ENCODE data around the gene SLC43A2. TPM values are rescaled to one million over a fixed set of nuclear protein-coding genes. Genes with fewer than 3 reads are reported as not detected.
"Not testable (repeated sequence)": the region's sequence is repeated elsewhere in the genome, so short reads cannot be mapped to it uniquely, and the experiment has no call there.

Gene SLC43A2
- total RNA-seq, 2 donors from 2014 or later = 5.1 to 7.4 TPM

GRCh38 chr17:1584167-1584566 is 44.5 kb downstream of the SLC43A2 start:
- no peak for ATAC-seq
- no peaks in the 10 kb centered on the region for H3K27me3 Mint-ChIP-seq
- H3K9me3 ChIP-seq (ENCODE audit: control insufficient read depth, low read length, poor library complexity, severe bottlenecking) = no peaks in the 10 kb centered on the region
- no peak for DNase-seq
- no peak overlapping the region for H3K4me3 Mint-ChIP-seq
- peak overlapping the region; percentile 14 for H3K27ac Mint-ChIP-seq
- H3K4me1 Mint-ChIP-seq = no peaks in the 10 kb centered on the region
- H3K36me3 Mint-ChIP-seq (ENCODE audit: low read depth) = no peaks in the 10 kb centered on the region

- no peaks in the 10 kb centered on the region for H3K4me1 Mint-ChIP-seq
- H3K4me3 Mint-ChIP-seq = no peak overlapping the region
- no peak for DNase-seq
- no peaks in the 10 kb centered on the region for H3K36me3 Mint-ChIP-seq (ENCODE audit: low read depth)
- no peak for ATAC-seq
- H3K27me3 Mint-ChIP-seq = no peaks in the 10 kb centered on the region
- H3K27ac Mint-ChIP-seq = no peak overlapping the region
- H3K9me3 ChIP-seq (ENCODE audit: control insufficient read depth, low read length, poor library complexity, severe bottlenecking) = no peaks in the 10 kb centered on the region
Measured at GRCh38 chr17:1583556-1583955, 45.1 kb downstream of the SLC43A2 start.

- ATAC-seq (no peak), DNase-seq (no peak)
- Mint-ChIP-seq H3K27ac (no peak overlapping the region), H3K27me3 (no peaks in the 10 kb centered on the region), H3K36me3 (ENCODE audit: low read depth) (no peaks in the 10 kb centered on the region), H3K4me3 (no peak overlapping the region), H3K4me1 (no peaks in the 10 kb centered on the region)
- no peaks in the 10 kb centered on the region for H3K9me3 ChIP-seq (ENCODE audit: control insufficient read depth, low read length, poor library complexity, severe bottlenecking)
Measured at GRCh38 chr17:1582374-1582773, 46.3 kb downstream of the SLC43A2 start.

GRCh38 chr17:1580979-1581676 is 47.5 kb downstream of the SLC43A2 start:
- Mint-ChIP-seq H3K4me1 (no peaks in the 10 kb centered on the region), H3K27ac (no peak overlapping the region)
- no peak for ATAC-seq

GRCh38 chr17:1578029-1578428 is 50.6 kb downstream of the SLC43A2 start:
- peaks cover 3% of the 10 kb centered on the region for H3K4me1 Mint-ChIP-seq
- no peak overlapping the region for H3K4me3 Mint-ChIP-seq

More at GRCh38 chr17:1580979-1581676, 47.5 kb downstream of the SLC43A2 start:
- H3K9me3 ChIP-seq (ENCODE audit: control insufficient read depth, low read length, poor library complexity, severe bottlenecking) = no peaks in the 10 kb centered on the region
- Mint-ChIP-seq H3K36me3 (ENCODE audit: low read depth) (no peaks in the 10 kb centered on the region), H3K27me3 (no peaks in the 10 kb centered on the region), H3K4me3 (no peak overlapping the region)
- DNase-seq = no peak

GRCh38 chr17:1577583-1578013 is 51.0 kb downstream of the SLC43A2 start:
- peak; percentile 47 for ATAC-seq
- peak overlapping the region; percentile 57 for H3K27ac Mint-ChIP-seq

More at GRCh38 chr17:1578029-1578428, 50.6 kb downstream of the SLC43A2 start:
- H3K36me3 Mint-ChIP-seq (ENCODE audit: low read depth) = no peaks in the 10 kb centered on the region
- no peak for DNase-seq
- no peak overlapping the region for H3K27ac Mint-ChIP-seq
- H3K27me3 Mint-ChIP-seq = no peaks in the 10 kb centered on the region
- no peak for ATAC-seq
- no peaks in the 10 kb centered on the region for H3K9me3 ChIP-seq (ENCODE audit: control insufficient read depth, low read length, poor library complexity, severe bottlenecking)

GRCh38 chr17:1577182-1577581 is 51.5 kb downstream of the SLC43A2 start:
- Mint-ChIP-seq H3K4me3 (no peak overlapping the region), H3K36me3 (ENCODE audit: low read depth) (no peaks in the 10 kb centered on the region), H3K4me1 (peaks cover 3% of the 10 kb centered on the region), H3K27ac (peak overlapping the region; percentile 57), H3K27me3 (no peaks in the 10 kb centered on the region)
- ATAC-seq = peak; percentile 54
- no peaks in the 10 kb centered on the region for H3K9me3 ChIP-seq (ENCODE audit: control insufficient read depth, low read length, poor library complexity, severe bottlenecking)
- DNase-seq = no peak

More at GRCh38 chr17:1577583-1578013, 51.0 kb downstream of the SLC43A2 start:
- Mint-ChIP-seq H3K4me3 (no peak overlapping the region), H3K4me1 (peaks cover 3% of the 10 kb centered on the region), H3K36me3 (ENCODE audit: low read depth) (no peaks in the 10 kb centered on the region), H3K27me3 (no peaks in the 10 kb centered on the region)
- DNase-seq = no peak
- H3K9me3 ChIP-seq (ENCODE audit: control insufficient read depth, low read length, poor library complexity, severe bottlenecking) = no peaks in the 10 kb centered on the region

- no peak overlapping the region for H3K4me3 Mint-ChIP-seq
Measured at GRCh38 chr17:1576500-1576899, 52.1 kb downstream of the SLC43A2 start.

GRCh38 chr17:1574697-1575471 is 53.8 kb downstream of the SLC43A2 start:
- no peaks in the 10 kb centered on the region for H3K36me3 Mint-ChIP-seq (ENCODE audit: low read depth)
- no peaks in the 10 kb centered on the region for H3K27me3 Mint-ChIP-seq
- H3K27ac Mint-ChIP-seq = no peak overlapping the region
- ATAC-seq (no peak), DNase-seq (no peak)
- no peak overlapping the region for H3K4me3 Mint-ChIP-seq
- H3K9me3 ChIP-seq (ENCODE audit: control insufficient read depth, low read length, poor library complexity, severe bottlenecking) = no peaks in the 10 kb centered on the region
- H3K4me1 Mint-ChIP-seq = peaks cover 3% of the 10 kb centered on the region

More at GRCh38 chr17:1576500-1576899, 52.1 kb downstream of the SLC43A2 start:
- no peaks in the 10 kb centered on the region for H3K27me3 Mint-ChIP-seq
- no peak for DNase-seq
- no peaks in the 10 kb centered on the region for H3K9me3 ChIP-seq (ENCODE audit: control insufficient read depth, low read length, poor library complexity, severe bottlenecking)
- peaks cover 3% of the 10 kb centered on the region for H3K4me1 Mint-ChIP-seq
- no peaks in the 10 kb centered on the region for H3K36me3 Mint-ChIP-seq (ENCODE audit: low read depth)
- ATAC-seq = no peak
- H3K27ac Mint-ChIP-seq = peak overlapping the region; percentile 57

GRCh38 chr17:1573932-1574696 is 54.5 kb downstream of the SLC43A2 start:
- peaks cover 3% of the 10 kb centered on the region for H3K4me1 Mint-ChIP-seq
- H3K36me3 Mint-ChIP-seq (ENCODE audit: low read depth) = no peaks in the 10 kb centered on the region
- no peaks in the 10 kb centered on the region for H3K27me3 Mint-ChIP-seq
- no peak overlapping the region for H3K27ac Mint-ChIP-seq
- H3K9me3 ChIP-seq (ENCODE audit: control insufficient read depth, low read length, poor library complexity, severe bottlenecking) = no peaks in the 10 kb centered on the region
- H3K4me3 Mint-ChIP-seq = no peak overlapping the region
- ATAC-seq (peak; percentile 64), DNase-seq (peak; percentile 27 to 57 (median 42))

- ATAC-seq; DNase-seq; H3K27me3 Mint-ChIP-seq; H3K4me1 Mint-ChIP-seq; H3K27ac Mint-ChIP-seq; H3K9me3 ChIP-seq (ENCODE audit: control insufficient read depth, low read length, poor library complexity, severe bottlenecking); H3K36me3 Mint-ChIP-seq (ENCODE audit: low read depth); H3K4me3 Mint-ChIP-seq: not testable (repeated sequence)
Measured at GRCh38 chr17:1572646-1573045, 56.0 kb downstream of the SLC43A2 start.

GRCh38 chr17:1571341-1571704 is 57.3 kb downstream of the SLC43A2 start:
- DNase-seq (no peak), ATAC-seq (no peak)
- Mint-ChIP-seq H3K36me3 (ENCODE audit: low read depth) (no peaks in the 10 kb centered on the region), H3K4me3 (no peak overlapping the region), H3K4me1 (peaks cover 18% of the 10 kb centered on the region), H3K27me3 (no peaks in the 10 kb centered on the region), H3K27ac (no peak overlapping the region)
- H3K9me3 ChIP-seq (ENCODE audit: control insufficient read depth, low read length, poor library complexity, severe bottlenecking) = no peaks in the 10 kb centered on the region

Data from T-helper 17 cell (primary cell).